ENCODE results near the gene APOBEC3C.

DNA sequence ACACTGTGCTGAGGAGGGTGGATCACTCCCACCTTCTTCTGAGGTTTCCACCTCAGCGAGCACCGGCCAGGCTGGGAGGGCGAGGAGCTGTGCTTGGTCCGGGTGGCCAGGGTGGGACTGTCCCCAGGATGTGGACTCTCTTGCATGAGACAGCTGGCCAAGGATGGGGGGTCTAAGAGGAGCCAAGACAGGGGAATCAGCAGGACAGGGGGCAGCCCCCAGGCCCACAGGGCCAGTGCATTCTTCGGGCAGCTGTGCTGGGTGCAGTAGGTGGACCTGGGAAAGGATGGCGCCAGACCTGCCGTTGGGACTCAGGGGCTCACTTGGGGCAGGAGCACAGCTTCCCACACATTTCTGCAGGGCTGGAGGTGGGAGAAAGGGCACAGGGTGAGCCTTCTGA is 47.1 kb upstream of the APOBEC3C start:
- TF ChIP-seq EZH2phosphoT487 (IDR thresholded peaks at IDR 0.05; ENCODE audit: borderline replicate concordance, low read length): no peak
- TF ChIP-seq, protein P1, sequence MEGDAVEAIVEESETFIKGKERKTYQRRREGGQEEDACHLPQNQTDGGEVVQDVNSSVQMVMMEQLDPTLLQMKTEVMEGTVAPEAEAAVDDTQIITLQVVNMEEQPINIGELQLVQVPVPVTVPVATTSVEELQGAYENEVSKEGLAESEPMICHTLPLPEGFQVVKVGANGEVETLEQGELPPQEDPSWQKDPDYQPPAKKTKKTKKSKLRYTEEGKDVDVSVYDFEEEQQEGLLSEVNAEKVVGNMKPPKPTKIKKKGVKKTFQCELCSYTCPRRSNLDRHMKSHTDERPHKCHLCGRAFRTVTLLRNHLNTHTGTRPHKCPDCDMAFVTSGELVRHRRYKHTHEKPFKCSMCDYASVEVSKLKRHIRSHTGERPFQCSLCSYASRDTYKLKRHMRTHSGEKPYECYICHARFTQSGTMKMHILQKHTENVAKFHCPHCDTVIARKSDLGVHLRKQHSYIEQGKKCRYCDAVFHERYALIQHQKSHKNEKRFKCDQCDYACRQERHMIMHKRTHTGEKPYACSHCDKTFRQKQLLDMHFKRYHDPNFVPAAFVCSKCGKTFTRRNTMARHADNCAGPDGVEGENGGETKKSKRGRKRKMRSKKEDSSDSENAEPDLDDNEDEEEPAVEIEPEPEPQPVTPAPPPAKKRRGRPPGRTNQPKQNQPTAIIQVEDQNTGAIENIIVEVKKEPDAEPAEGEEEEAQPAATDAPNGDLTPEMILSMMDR (IDR thresholded peaks at IDR 0.05; ENCODE audit: low read depth, low read length, poor library complexity, severe bottlenecking): no peak

All from DOHH2 (cell line).